Kidney capillary endothelial cell (primary cell): ENCODE data around the gene ZNF662.
A peak's percentile ranks its signal among the peaks of the same experiment; 100 is the strongest.

Source experiments
- DNase-seq: peaks from one replicate; pipeline ENCODE4 v3.0.0-alpha.2; 2018; ENCODE audit warnings: low spot score

Gene ZNF662

DNA sequence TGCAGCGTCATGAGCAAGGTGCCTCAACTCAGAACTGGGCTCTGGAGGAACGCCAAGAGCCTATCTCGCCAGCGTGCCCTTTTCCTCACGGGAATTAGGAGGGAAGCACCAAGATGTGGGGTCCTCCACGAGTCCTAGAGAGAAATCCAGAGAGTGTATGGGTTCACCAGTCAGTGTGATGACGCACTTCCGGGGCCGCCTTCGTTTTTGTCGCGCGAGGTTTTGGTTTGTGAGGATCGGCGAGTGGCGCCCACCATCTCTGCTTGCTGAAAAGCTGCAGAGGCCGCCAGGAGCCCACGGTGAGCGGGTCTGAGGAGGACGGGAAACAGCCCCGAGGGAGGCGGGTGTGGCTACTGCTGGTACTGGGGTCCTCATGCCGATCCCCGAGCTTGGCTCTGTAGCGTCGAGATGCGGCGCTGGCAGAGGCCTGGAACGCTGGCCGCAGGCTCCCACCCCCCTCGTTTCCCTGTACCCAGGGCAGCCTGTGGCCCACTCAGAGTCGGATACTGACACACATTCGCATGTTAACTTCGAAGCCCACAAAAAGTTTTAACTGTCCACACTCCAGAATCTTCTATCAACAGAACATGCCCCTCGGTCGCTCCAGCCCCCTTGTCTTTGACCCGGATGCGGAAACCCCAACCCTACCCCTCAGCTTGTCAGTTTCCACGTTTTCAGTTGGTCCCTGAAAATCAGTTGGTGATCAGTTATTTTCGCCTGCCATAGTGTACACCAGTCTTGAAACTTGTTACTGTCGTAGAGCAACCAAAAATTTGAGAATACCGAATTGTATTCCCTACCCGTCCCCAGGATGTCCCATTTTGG, 30.4 kb downstream of the ZNF662 start:
- DNase-seq: no peak

GRCh38 chr3:42937334-42937733, 31.4 kb downstream of the ZNF662 start:
- DNase-seq: no peak

DNA sequence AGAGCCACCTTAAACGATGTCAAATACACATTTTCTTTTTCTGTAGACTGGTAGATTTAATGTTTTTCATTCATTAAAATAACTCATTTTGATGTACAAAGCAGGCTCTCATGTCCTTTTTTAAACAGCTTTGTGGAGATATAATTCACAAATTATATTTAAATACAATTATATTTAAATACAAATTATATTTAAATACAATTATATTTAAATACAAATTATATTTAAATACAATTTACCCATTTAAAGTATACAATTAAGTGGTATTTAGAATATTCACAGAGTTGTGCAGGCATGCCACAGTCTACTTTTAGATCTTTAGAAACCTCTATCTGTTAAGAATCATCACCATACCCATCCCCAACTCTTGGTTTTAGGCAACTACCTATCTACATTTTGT, 36.8 kb downstream of the ZNF662 start:
- no peak for DNase-seq

GRCh38 chr3:42946050-42946449, 40.1 kb downstream of the ZNF662 start:
- DNase-seq: no peak

GRCh38 chr3:42957573-42957972, 51.6 kb downstream of the ZNF662 start:
- no peak for DNase-seq

DNA sequence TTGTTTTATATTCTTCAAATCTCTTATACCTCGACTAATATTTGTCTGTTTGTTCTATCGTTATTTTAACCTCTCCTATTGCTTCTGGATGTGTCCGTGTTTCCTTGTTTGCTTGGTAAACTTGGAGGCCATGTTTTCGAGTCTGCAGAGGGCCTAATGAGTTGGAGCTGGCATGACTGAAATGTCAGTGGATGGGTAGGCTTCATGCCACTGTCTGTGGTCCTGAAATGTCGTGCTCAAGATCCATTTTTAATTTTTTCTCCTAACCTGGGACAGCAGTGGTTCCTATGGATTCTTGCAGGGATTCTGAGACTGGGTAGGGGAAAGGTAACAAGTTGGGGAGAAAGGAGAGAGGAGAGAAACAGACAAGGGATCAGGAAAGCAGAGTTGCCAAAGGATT, 54.3 kb downstream of the ZNF662 start:
- peak; percentile 12 for DNase-seq

- no peak for DNase-seq
These were observed 54.8 kb downstream of the ZNF662 start for GRCh38 chr3:42960786-42961185.

DNA sequence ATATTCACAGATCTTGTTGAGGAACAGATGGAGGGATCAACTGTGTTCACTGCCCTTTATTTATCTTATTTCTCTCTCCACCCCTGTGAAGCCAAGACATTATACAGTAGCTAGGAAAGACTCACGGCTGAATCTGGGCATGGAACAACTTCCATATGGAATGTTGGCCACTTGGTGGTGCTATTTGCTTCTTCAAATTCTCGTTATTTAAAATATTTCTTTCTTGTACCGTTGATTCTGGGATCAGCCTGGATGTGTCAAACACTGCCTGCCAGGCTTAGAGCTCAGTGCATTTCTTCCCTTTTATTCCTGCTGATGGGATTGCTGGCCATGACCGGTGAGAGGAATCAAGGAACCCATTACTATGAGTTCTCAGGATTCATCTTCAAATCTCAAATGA, 55.7 kb downstream of the ZNF662 start:
- peak; percentile 61 for DNase-seq

- no peak for DNase-seq
These were observed 57.3 kb downstream of the ZNF662 start for GRCh38 chr3:42963269-42963668.

DNA sequence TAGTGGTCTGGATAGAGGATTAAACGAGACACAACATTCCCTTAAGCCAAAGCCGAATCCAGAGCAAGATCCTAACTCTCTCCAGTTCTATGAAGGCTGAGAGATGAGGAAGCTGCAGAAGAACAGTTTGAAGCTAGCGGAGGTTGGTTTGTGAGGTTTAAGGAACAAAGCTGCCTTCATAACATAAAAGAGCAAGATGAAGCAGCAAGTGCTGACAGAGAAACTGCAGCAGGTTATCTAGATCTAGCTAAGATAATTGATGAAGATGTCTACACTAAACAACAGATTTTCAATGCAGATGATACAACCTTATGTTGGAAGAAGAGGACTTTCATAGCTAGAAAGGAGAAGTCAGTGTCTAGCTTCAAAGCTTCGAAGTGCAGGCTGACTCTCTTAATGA, 58.3 kb downstream of the ZNF662 start:
- DNase-seq: no peak
